IPS-18a (cell line): ENCODE data around the gene ITIH6.

Experiments
- H3K27ac ChIP-seq: one replicate; pipeline ENCODE4 v1.5.1; 2013; ENCODE audit warnings: low read length
- H3K27me3 ChIP-seq: one replicate; pipeline ENCODE4 v1.6.1; 2013; ENCODE audit warnings: mild to moderate bottlenecking, low read length; ENCODE audit not compliant: control insufficient read depth, insufficient read depth
- H3K36me3 ChIP-seq: one replicate; pipeline ENCODE4 v1.6.1; 2013; ENCODE audit warnings: low read depth, low read length; ENCODE audit not compliant: control insufficient read depth
- H3K4me1 ChIP-seq: one replicate; pipeline ENCODE4 v1.6.1; 2013; ENCODE audit warnings: low read depth, low read length; ENCODE audit not compliant: control insufficient read depth
- H3K4me3 ChIP-seq: one replicate; pipeline ENCODE4 v1.5.1; 2013; ENCODE audit warnings: low read length
- H3K9ac ChIP-seq: one replicate; pipeline ENCODE4 v1.6.1; 2013; ENCODE audit warnings: mild to moderate bottlenecking, low read length, moderate library complexity
- H3K9me3 ChIP-seq: one replicate; pipeline ENCODE4 v1.6.1; 2013; ENCODE audit warnings: low read depth, low read length; ENCODE audit not compliant: control insufficient read depth

The ITIH6 gene

DNA sequence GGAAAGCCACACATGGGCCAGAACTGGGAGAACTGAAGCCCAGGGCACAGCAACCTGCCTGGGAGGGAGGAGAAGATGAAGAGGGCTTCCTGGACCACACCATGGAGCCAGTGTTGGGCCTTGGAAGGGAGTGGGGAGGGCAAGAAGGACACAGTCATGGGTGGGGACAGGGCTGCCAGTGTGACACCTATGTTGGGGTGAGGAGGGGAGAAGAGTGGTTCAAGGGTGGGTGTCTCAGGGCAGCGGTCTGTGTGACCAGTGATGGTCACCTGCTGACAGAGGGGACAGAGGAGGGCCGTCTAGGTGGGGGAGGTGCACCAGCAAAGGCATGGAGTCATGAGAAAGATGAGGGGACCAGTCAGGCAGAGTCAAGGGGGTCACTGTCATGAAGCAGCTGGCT lies 23.3 kb upstream of the ITIH6 start:
- peaks cover under 1% of the 10 kb centered on the region for H3K36me3 ChIP-seq
- H3K9ac ChIP-seq: no peak overlapping the region
- no peaks in the 10 kb centered on the region for H3K27me3 ChIP-seq
- no peaks in the 10 kb centered on the region for H3K9me3 ChIP-seq
- H3K27ac ChIP-seq: no peak overlapping the region
- H3K4me1 ChIP-seq: no peaks in the 10 kb centered on the region
- H3K4me3 ChIP-seq: no peak overlapping the region

- Histone ChIP-seq H3K9ac (no peak overlapping the region), H3K4me1 (no peaks in the 10 kb centered on the region), H3K9me3 (peaks cover 3% of the 10 kb centered on the region), H3K27ac (no peak overlapping the region), H3K27me3 (no peaks in the 10 kb centered on the region), H3K4me3 (no peak overlapping the region), H3K36me3 (peaks cover 6% of the 10 kb centered on the region)
Observed at GRCh38 chrX:54820737-54821136, 22.7 kb upstream of the ITIH6 start.

DNA sequence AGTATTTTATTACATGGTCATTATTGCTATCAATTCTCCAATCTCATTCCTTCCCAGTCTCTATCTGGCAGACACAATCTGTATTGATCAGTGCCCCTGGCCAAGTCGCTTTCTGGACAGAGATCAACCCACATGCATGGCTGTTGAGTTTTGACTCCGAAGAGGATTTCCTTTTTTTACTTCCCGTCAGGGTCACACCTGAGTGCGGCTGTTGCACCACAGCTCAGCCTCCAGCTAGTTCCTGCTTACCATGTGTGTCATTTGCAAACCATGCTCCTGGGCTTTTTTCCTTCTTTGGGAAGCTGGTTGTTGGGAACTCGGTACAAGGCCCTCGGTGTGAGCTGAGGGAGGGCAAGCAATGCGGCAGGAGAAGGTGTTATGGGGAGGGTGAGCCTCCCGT lies 21.1 kb upstream of the ITIH6 start:
- peaks cover 21% of the 10 kb centered on the region for H3K36me3 ChIP-seq
- no peak overlapping the region for H3K27ac ChIP-seq
- H3K4me3 ChIP-seq: no peak overlapping the region
- no peaks in the 10 kb centered on the region for H3K27me3 ChIP-seq
- no peak overlapping the region for H3K9ac ChIP-seq
- no peaks in the 10 kb centered on the region for H3K4me1 ChIP-seq
- H3K9me3 ChIP-seq: peaks cover 8% of the 10 kb centered on the region

DNA sequence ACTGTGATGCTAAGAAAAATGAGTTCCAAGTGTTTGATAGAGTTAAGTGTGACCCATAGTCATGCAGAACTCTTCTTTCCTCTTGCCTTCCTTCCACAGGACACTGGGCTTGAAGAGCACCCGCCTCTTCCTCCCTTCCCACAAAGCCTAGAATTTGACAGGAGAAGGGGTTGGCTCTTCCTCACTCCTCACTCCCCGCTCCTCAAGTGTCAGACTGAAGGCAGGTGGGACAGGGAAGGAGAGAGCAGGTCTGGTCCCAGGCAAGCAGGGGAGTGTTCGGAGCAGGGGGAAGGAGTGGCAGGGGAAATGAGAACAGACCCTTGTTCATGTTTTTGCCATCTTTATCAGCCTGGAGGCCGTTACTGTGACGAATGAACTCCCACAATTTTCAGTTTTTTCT lies 20.2 kb upstream of the ITIH6 start:
- H3K27me3 ChIP-seq: no peaks in the 10 kb centered on the region
- H3K36me3 ChIP-seq: peaks cover 31% of the 10 kb centered on the region
- no peak overlapping the region for H3K9ac ChIP-seq
- no peaks in the 10 kb centered on the region for H3K4me1 ChIP-seq
- no peak overlapping the region for H3K4me3 ChIP-seq
- H3K9me3 ChIP-seq: peaks cover 12% of the 10 kb centered on the region
- H3K27ac ChIP-seq: no peak overlapping the region

GRCh38 chrX:54817220-54817820 lies 19.3 kb upstream of the ITIH6 start:
- no peak overlapping the region for H3K27ac ChIP-seq
- peaks cover 17% of the 10 kb centered on the region for H3K9me3 ChIP-seq
- no peaks in the 10 kb centered on the region for H3K4me1 ChIP-seq
- H3K9ac ChIP-seq: no peak overlapping the region
- no peak overlapping the region for H3K4me3 ChIP-seq
- H3K36me3 ChIP-seq: peaks cover 40% of the 10 kb centered on the region
- no peaks in the 10 kb centered on the region for H3K27me3 ChIP-seq

- no peaks in the 10 kb centered on the region for H3K4me1 ChIP-seq
- no peaks in the 10 kb centered on the region for H3K27me3 ChIP-seq
- H3K9ac ChIP-seq: no peak overlapping the region
- H3K27ac ChIP-seq: no peak overlapping the region
- no peak overlapping the region for H3K4me3 ChIP-seq
- H3K36me3 ChIP-seq: peaks cover 66% of the 10 kb centered on the region
- peaks cover 17% of the 10 kb centered on the region for H3K9me3 ChIP-seq
Observed at GRCh38 chrX:54812306-54812705, 14.3 kb upstream of the ITIH6 start.

DNA sequence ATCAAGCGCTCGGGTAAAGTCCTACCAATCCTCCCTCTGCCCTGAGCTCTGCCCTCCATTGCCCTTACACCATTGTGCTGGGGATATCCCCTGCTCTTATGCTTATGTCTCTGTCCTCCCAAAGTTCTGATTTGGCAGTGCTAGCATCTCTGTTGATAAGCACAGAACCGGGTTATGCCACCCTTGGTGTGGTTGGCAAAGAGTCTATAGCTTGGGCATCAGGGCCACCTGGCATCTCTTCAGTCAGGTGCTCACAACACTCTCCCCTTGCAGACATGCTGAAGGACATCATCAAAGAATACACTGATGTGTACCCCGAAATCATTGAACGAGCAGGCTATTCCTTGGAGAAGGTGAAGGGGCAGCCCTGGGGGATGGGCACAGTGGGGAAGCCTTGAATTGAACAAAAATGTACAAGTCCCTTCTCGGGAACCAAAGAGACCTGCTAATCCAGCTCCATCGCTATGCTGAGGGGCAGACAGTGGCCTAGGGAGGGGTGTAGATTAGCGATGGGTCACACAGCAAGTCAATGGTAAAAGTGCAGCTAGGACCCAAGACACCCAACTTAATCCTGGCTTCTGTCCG lies 13.3 kb upstream of the ITIH6 start:
- peaks cover 17% of the 10 kb centered on the region for H3K9me3 ChIP-seq
- H3K27ac ChIP-seq: no peak overlapping the region
- no peak overlapping the region for H3K4me3 ChIP-seq
- H3K36me3 ChIP-seq: peaks cover 66% of the 10 kb centered on the region
- no peaks in the 10 kb centered on the region for H3K4me1 ChIP-seq
- no peak overlapping the region for H3K9ac ChIP-seq
- H3K27me3 ChIP-seq: no peaks in the 10 kb centered on the region

- Histone ChIP-seq H3K4me3 (no peak overlapping the region), H3K4me1 (no peaks in the 10 kb centered on the region), H3K27me3 (no peaks in the 10 kb centered on the region), H3K27ac (no peak overlapping the region), H3K36me3 (peaks cover 58% of the 10 kb centered on the region), H3K9ac (no peak overlapping the region), H3K9me3 (peaks cover 12% of the 10 kb centered on the region)
Observed at GRCh38 chrX:54810532-54810931, 12.5 kb upstream of the ITIH6 start.

GRCh38 chrX:54808605-54809483 lies 10.8 kb upstream of the ITIH6 start:
- peak overlapping the region; percentile 63 for H3K9ac ChIP-seq
- H3K27ac ChIP-seq: no peak overlapping the region
- peaks cover 41% of the 10 kb centered on the region for H3K36me3 ChIP-seq
- no peaks in the 10 kb centered on the region for H3K27me3 ChIP-seq
- H3K4me1 ChIP-seq: peaks cover 6% of the 10 kb centered on the region
- peaks cover 5% of the 10 kb centered on the region for H3K9me3 ChIP-seq
- peak overlapping the region; percentile 72 for H3K4me3 ChIP-seq

GRCh38 chrX:54808109-54808604 lies 10.1 kb upstream of the ITIH6 start:
- peaks cover 7% of the 10 kb centered on the region for H3K4me1 ChIP-seq
- peaks cover 34% of the 10 kb centered on the region for H3K36me3 ChIP-seq
- H3K27me3 ChIP-seq: no peaks in the 10 kb centered on the region
- H3K9ac ChIP-seq: peak overlapping the region; percentile 63
- H3K9me3 ChIP-seq: peaks cover 5% of the 10 kb centered on the region
- no peak overlapping the region for H3K27ac ChIP-seq
- H3K4me3 ChIP-seq: peak overlapping the region; percentile 72

DNA sequence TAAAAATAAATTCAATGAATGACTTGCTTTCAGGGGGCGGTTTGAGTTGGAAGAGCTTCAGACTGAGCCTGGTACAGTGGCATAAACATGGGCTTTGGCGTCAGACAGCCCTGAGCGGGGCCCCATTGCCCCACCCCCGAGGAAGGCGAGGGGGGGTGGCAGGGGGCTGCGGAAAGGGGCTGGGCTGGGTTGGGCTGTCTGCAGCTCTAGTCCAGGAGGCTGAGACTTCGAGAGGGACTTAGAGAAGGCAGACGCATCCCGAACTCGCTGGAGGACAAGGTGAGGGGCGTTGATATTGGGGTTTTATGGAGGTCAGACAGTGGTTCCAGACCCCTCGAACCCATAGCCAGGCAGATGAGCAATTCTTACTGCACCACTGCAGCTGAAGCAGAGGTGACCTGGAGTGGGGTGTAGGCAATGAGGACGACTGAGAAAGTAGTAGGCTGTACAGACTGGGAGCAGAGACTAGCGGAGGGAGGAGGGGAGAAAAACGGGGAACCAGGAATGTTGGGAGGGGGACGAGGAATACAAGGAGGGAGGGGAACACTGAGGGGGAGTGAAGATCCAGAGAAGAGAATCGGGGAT lies 9.6 kb upstream of the ITIH6 start, which contains the start of gene MAGED2:
MAGED2 (plus strand) TSS at position 222 of the 585 bp plus-strand sequence. CDS start 1,587 bp downstream, outside the sequence.
- Histone ChIP-seq H3K4me1 (peaks cover 7% of the 10 kb centered on the region), H3K27me3 (no peaks in the 10 kb centered on the region), H3K27ac (no peak within 1 kb of the TSS), H3K36me3 (peaks cover 29% of the 10 kb centered on the region), H3K9me3 (peaks cover 1% of the 10 kb centered on the region), H3K9ac (peak within 1 kb of the TSS; percentile 63), H3K4me3 (peak within 1 kb of the TSS; percentile 72)
